Subcutaneous adipose tissue (tissue), 4 donors: ENCODE data around the gene RAB44. TPM values are rescaled to one million over a fixed set of nuclear protein-coding genes. Genes with fewer than 3 reads are reported as not detected.

Source experiments
- total RNA-seq, 4 donors: library from RNA; depleted of rRNA; stranded (reverse); fragments of >200 nt; gene quantifications; one replicate each; pipeline ENCODE4 v1.1.0, GENCODE V29; 2016
- TF ChIP-seq, protein P1 (sequence below): fragments of 450-650 bp; IDR thresholded peaks from one replicate; pipeline ENCODE4 v1.5.1; 2016; ENCODE audit warnings: low read depth, mild to moderate bottlenecking, control low read depth, antibody characterized with exemption, moderate library complexity

Gene RAB44
- total RNA-seq, 4 donors from 2014 or later = 0.51 to 1.3 (median 0.82) TPM; not detected in 1

DNA sequence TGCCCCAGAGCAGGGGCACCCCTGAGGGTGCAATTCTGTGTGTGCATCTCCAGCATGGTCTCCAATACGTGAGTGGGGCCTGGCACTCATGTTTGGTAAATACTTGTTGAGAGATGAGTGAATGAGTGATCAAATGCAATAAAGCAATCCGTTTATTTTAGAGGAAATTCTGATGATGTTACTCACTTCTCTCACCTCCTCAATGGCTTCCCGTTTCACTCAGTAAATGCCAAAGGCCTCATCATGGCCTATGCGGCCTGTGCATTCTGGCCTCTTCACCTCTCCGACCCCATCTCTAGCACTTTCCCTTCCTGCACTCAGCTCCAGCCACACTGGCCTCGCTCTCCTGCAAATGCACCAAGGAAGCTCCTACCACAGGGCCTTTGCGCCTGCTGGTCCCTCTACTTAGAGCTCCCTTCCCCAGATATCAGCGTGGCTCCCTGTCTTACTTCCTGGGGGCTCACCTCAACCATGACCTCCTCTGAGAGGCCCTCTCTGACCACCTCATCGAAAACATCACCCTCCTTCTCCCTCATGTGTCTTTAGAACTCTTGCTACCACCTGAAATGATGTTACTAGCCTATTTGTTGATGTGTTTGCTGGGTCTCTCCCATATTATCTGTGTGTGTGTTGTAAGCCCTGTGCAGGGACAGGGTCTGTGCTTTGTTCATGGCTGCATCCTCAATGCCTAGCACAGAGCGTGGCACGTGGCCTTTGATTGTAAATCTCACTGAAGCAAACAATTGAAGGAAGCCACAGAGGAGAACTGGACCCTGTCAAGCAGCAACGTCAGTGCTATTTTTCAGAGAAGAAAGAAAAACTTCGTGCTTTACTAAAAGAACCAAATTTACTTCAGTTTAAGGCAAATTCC is 42.6 kb downstream of the RAB44 start:
- TF ChIP-seq, protein P1, sequence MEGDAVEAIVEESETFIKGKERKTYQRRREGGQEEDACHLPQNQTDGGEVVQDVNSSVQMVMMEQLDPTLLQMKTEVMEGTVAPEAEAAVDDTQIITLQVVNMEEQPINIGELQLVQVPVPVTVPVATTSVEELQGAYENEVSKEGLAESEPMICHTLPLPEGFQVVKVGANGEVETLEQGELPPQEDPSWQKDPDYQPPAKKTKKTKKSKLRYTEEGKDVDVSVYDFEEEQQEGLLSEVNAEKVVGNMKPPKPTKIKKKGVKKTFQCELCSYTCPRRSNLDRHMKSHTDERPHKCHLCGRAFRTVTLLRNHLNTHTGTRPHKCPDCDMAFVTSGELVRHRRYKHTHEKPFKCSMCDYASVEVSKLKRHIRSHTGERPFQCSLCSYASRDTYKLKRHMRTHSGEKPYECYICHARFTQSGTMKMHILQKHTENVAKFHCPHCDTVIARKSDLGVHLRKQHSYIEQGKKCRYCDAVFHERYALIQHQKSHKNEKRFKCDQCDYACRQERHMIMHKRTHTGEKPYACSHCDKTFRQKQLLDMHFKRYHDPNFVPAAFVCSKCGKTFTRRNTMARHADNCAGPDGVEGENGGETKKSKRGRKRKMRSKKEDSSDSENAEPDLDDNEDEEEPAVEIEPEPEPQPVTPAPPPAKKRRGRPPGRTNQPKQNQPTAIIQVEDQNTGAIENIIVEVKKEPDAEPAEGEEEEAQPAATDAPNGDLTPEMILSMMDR = no peak

DNA sequence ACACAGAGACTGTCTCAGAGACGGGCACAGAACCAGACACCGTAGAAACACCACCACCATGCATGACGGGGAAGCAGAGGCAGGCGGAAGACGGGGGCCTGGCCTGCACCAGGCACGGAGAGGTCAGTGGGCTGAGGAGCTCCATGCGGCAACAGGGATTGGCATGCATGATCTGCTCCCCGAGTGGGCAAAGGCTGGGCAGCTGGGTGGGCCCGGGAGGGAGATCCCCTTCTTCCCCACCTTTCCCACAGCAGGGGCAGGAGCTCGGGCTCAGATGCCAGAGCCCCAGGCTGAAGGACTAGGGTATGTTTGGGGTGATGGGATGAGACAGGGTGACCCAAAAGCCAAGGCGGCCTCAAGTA is 43.2 kb downstream of the RAB44 start:
- TF ChIP-seq, protein P1 = no peak

DNA sequence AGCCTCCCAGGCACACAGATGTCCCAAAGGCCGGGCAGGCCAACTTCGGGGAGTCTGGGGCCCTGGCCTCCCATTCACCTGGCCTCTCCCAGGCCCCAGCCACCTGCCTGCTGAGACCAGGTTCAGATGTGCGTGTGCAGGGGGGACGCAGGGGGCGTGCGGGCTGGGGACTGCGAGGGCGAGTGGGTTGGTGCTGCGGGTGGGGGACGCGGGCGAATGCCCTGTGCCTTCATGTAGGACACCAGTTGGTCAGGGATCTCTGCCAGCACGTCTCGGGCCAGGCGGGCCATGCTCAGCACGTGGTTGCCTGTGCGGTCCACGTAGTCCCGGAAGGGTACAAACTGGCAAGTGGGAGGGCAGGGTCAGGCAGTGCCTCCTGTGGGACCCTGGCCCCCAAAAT is 44.5 kb downstream of the RAB44 start:
- TF ChIP-seq, protein P1 = no peak

DNA sequence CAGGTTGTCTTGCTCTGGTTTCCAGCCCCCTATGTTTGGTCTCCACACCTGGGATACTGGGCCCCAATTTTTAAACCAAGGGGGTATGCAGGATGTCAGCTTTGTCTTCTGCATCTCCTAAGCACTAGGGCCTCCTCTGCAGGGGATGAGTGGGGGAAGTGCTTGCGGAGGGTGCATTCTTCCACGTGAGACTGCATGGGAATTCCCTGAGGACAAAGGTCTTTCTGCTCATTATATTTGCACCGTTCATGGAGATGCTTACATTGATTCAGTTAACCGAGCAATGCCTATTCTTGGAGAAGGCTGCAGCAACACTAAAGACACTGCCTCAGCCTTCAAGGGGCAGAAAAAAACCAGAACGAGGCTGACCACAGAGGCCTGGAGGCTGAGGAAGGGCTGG is 45.4 kb downstream of the RAB44 start:
- TF ChIP-seq, protein P1 = no peak

DNA sequence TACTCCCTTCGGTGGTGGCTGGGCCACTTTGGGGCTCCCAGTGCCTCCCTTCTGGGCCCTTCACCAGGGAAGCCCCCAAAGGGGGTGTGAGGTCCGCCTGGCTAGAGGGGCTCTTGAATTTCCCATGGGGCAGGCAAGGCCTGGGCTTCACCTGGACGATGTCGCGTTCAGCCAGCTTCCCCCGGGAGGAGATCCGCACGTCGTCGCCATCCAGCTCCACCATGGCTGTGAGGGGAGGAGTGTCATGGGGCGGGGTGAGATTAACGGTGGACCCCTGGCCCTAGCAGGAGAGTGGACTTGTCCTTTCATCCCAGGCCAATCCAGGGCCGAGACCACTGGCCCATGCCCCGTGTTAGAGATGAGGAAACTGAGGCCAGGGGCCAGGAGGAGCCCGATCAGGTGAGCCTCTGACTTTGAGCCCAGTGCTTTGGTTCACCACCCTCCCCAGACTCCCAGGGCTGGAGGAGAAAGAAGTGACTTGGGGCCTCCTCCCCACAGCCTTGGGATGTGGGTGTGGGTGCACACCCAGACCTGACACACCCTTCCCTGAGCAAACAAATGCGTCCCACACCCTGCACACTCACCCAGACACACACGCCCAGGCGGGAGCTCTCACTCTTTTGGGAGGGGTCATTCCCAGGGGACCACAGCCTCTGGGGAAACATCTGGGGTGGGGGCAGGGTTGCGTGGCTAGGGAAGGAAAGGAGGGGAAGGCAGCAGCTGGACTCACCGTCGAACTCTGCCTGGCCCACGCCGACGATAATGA is 46.1 kb downstream of the RAB44 start:
- TF ChIP-seq, protein P1 = no peak

DNA sequence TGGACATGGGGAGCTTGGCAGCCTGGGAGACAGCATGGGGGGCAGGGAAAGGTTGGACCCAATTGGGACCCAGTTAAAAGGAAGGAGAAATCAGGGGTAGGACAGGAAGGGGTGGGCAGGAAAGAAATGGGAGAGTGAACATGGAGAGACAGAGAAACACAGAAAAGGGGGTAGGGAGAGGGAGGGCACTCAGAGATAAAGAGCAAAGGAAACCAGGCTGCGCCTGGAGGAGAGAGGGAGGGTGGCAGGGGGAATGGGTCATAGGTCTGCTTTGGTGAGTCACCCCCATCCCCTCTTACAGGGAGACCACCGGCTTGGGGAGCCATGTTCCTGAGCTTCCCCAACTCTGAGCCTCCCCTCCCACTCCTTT is 46.7 kb downstream of the RAB44 start:
- TF ChIP-seq, protein P1 = no peak

DNA sequence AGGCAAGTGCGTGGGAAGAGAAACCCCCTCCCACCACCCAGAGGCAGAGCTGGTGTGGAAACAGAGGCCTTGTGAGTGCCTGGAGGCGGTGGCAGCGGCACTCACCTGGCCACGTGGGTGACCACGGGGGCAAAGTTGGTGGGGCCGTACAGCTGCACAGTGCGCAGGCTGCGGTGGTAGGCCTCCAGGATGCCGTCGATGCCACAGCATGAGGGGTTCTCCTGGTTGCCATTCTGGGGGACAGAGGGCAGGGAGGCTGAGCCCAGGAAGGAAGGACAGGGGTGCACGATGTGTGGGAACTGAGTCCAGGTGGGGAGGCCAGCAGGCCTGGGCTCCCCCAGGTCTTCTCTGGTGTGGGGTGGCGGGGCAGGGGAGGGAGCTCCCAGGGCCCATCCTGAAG is 47.7 kb downstream of the RAB44 start:
- TF ChIP-seq, protein P1 = no peak
